Stomach (tissue), 9 donors: ENCODE measurements around the gene ARSI. TPM values are rescaled to one million over a fixed set of nuclear protein-coding genes. Genes with fewer than 3 reads are reported as not detected.

ENCODE experiments used
- DNase-seq, 2 donors: peaks; one replicate each; pipeline versions ENCODE4 v3.0.0 to v3.0.0-alpha.2; 2013 to 2019
- H3K27ac ChIP-seq, 5 donors: fragments of 200-600 bp in 4 of 5; sonication (generic) in 4 of 5; one replicate each; pipeline ENCODE4 v1.5.1; 2013 to 2019; ENCODE audit warnings: mild to moderate bottlenecking in 1 of 5, moderate library complexity in 1 of 5
- H3K27me3 ChIP-seq, 3 donors: fragments of 200-600 bp; sonication (generic); one replicate each; pipeline ENCODE4 v1.5.1; 2017 to 2019; ENCODE audit warnings: mixed run types in 1 of 3
- H3K36me3 ChIP-seq, 4 donors: fragments of 200-600 bp; sonication (generic); 1 replicate in 3 of 4; 2 replicates in 1 of 4; pipeline ENCODE4 v1.5.1; 2016 to 2019
- H3K4me1 ChIP-seq, 4 donors: fragments of 200-600 bp; sonication (generic); one replicate each; pipeline ENCODE4 v1.5.1; 2016 to 2019
- H3K4me3 ChIP-seq, 4 donors: fragments of 200-600 bp; sonication (generic) in 3 of 4; one replicate each; pipeline ENCODE4 v1.5.1; 2016 to 2019; ENCODE audit warnings: mild to moderate bottlenecking in 1 of 4
- H3K9me3 ChIP-seq, 4 donors: fragments of 200-600 bp; sonication (generic); one replicate each; pipeline ENCODE4 v1.5.1; 2016 to 2019
- CTCF ChIP-seq, 7 experiments: fragments of 450-650 bp in 4 of 7; fragments of 200-600 bp in 3 of 7; sonication (generic) in 3 of 7; IDR thresholded peaks; one replicate each; pipeline ENCODE4 v1.5.1; 2016 to 2019; ENCODE audit warnings: antibody characterized with exemption in 7 of 7, control low read depth in 2 of 7, mild to moderate bottlenecking in 1 of 7
- EP300 ChIP-seq: sonication (generic); formaldehyde crosslinking; IDR thresholded peaks from one replicate; pipeline ENCODE4 v1.6.1; 2017; ENCODE audit warnings: antibody characterized with exemption
- POLR2A ChIP-seq, 4 donors: fragments of 450-650 bp; IDR thresholded peaks; one replicate each; pipeline ENCODE4 v1.6.1; 2016; ENCODE audit warnings: antibody characterized with exemption in 4 of 4, control low read depth in 2 of 4, mild to moderate bottlenecking in 1 of 4, moderate library complexity in 1 of 4
- POLR2AphosphoS5 ChIP-seq, 3 donors: sonication (generic); formaldehyde crosslinking; IDR thresholded peaks; one replicate each; pipeline ENCODE4 v1.6.1; 2016; ENCODE audit warnings: antibody characterized with exemption in 3 of 3
- WGBS, 5 donors: extraction: QIAGEN DNeasy Blood & Tissue Kit in 3 of 5; methylation state at CpG; one replicate each; pipeline versions ENCODE4 v1.1.5 to v1.1.7; 2013 to 2018; 5-methylcytosine and 5-hydroxymethylcytosine counted together
- intact Hi-C: fragments of 100-400 bp; cut with DNase I; formaldehyde crosslinking; loops from one replicate; pipeline ENCODE4 v1.15.1; 2023; ENCODE audit warnings: low total_unique reads
- polyA plus RNA-seq, 3 donors: library from polyadenylated mRNA; stranded (reverse); fragments of 200-250 nt; gene quantifications; one replicate each; pipeline ENCODE4 v1.2.3, GENCODE V29; 2013
- total RNA-seq, 5 donors: library from RNA; depleted of rRNA; stranded (reverse); fragments of >200 nt; gene quantifications; one replicate each; pipeline versions ENCODE4 v1.1.0 to v1.2.3, GENCODE V29; 2014 to 2016
- donor health status: healthy with polysubstance abuse.
- donor health status: Bipolar disorder and iron deficiency.
- donor health status: healthy.

Gene ARSI
- total and polyA plus RNA-seq, 8 donors = 0.35 to 7.0 (median 1.7) TPM; not detected in 3

GRCh38 chr5:150313501-150313900 lies 10.8 kb upstream of the ARSI start:
- Histone ChIP-seq H3K4me1 (peaks cover 0 to 5% (median 0%) of the 10 kb centered on the region in 4 donors), H3K27me3 (no peaks in the 10 kb centered on the region), H3K9me3 (no peaks in the 10 kb centered on the region), H3K27ac (no peak overlapping the region), H3K4me3 (no peak overlapping the region), H3K36me3 (no peaks in the 10 kb centered on the region)
- TF ChIP-seq POLR2AphosphoS5 (IDR thresholded peaks at IDR 0.05) = no peak
- DNase-seq = no peak
- intact Hi-C loops = no loop called here
- 84 to 91% (median 87%) methylated on average over 6 of the region's 6 CpGs for WGBS, 5 donors

- no peak for DNase-seq
- WGBS, 5 donors = 88 to 94% (median 92%) methylated on average over 6 of the region's 6 CpGs
- H3K4me3 ChIP-seq = no peak overlapping the region
- no peaks in the 10 kb centered on the region for H3K27me3 ChIP-seq
- H3K9me3 ChIP-seq = no peaks in the 10 kb centered on the region
- TF ChIP-seq POLR2A (IDR thresholded peaks at IDR 0.05) (no peak), EP300 (no peak)
- no peak overlapping the region for H3K27ac ChIP-seq
- no peaks in the 10 kb centered on the region for H3K36me3 ChIP-seq
- intact Hi-C loops = no loop called here
- peaks cover 0 to 5% (median 0%) of the 10 kb centered on the region in 4 donors for H3K4me1 ChIP-seq
These were observed 9.8 kb upstream of the ARSI start for GRCh38 chr5:150312518-150312917.

GRCh38 chr5:150311015-150311692 lies 8.4 kb upstream of the ARSI start:
- H3K4me3 ChIP-seq = no peak overlapping the region
- TF ChIP-seq EP300 = no peak
- no peak for TF ChIP-seq POLR2A (IDR thresholded peaks at IDR 0.05)
- TF ChIP-seq POLR2AphosphoS5 (IDR thresholded peaks at IDR 0.05) = no peak
- TF ChIP-seq CTCF (IDR thresholded peaks at IDR 0.05) = no peak
- no peaks in the 10 kb centered on the region for H3K36me3 ChIP-seq
- H3K27me3 ChIP-seq = no peaks in the 10 kb centered on the region
- H3K9me3 ChIP-seq = no peaks in the 10 kb centered on the region
- no peak overlapping the region for H3K27ac ChIP-seq
- H3K4me1 ChIP-seq = peaks cover 0 to 5% (median 0%) of the 10 kb centered on the region in 4 donors
- 77 to 85% (median 79%) methylated on average over 6 to 7 of the region's 7 CpGs for WGBS, 5 donors
- DNase-seq = no peak
- intact Hi-C loops = no loop called here

- Histone ChIP-seq H3K4me1 (peaks cover 0 to 13% (median 0%) of the 10 kb centered on the region in 4 donors), H3K36me3 (no peaks in the 10 kb centered on the region), H3K9me3 (no peaks in the 10 kb centered on the region), H3K27me3 (no peaks in the 10 kb centered on the region), H3K4me3 (no peak overlapping the region), H3K27ac (no peak overlapping the region)
- intact Hi-C loops = no loop called here
- no peak for TF ChIP-seq EP300
- no peak for TF ChIP-seq POLR2AphosphoS5 (IDR thresholded peaks at IDR 0.05)
- TF ChIP-seq CTCF (IDR thresholded peaks at IDR 0.05) = no peak
- TF ChIP-seq POLR2A (IDR thresholded peaks at IDR 0.05) = no peak
- WGBS, 5 donors = 83 to 86% (median 84%) methylated on average over 5 of the region's 5 CpGs
- DNase-seq = no peak
These were observed 7.5 kb upstream of the ARSI start for GRCh38 chr5:150310246-150310645.

GRCh38 chr5:150309886-150310239 lies 7.2 kb upstream of the ARSI start:
- H3K27ac ChIP-seq = no peak overlapping the region
- peaks cover 0 to 17% (median 0%) of the 10 kb centered on the region in 4 donors for H3K4me1 ChIP-seq
- no peaks in the 10 kb centered on the region for H3K36me3 ChIP-seq
- WGBS, 5 donors = 82 to 100% (median 91%) methylated on average over 1 of the region's 1 CpG
- DNase-seq = no peak
- H3K4me3 ChIP-seq = no peak overlapping the region
- intact Hi-C loops = no loop called here
- H3K9me3 ChIP-seq = no peaks in the 10 kb centered on the region
- H3K27me3 ChIP-seq = no peaks in the 10 kb centered on the region
- TF ChIP-seq CTCF (IDR thresholded peaks at IDR 0.05) (no peak), EP300 (no peak)
